GM12864 (cell line): ENCODE measurements around the gene DNER.

Experiments used
- DNase-seq: peaks from one replicate; pipeline ENCODE4 v3.0.0-alpha.2; 2011; ENCODE audit warnings: low read depth
- H3K4me3 ChIP-seq: 2 replicates; pipeline ENCODE4 v1.5.1; 2011; ENCODE audit warnings: mild to moderate bottlenecking, low read depth, low read length, control low read depth
- CTCF ChIP-seq: IDR thresholded peaks from 2 replicates; pipeline ENCODE4 v1.5.1; 2011; ENCODE audit warnings: low read depth, mild to moderate bottlenecking, moderate library complexity, low read length, control low read depth, inconsistent platforms; ENCODE audit errors: missing control alignments

Gene DNER

DNA sequence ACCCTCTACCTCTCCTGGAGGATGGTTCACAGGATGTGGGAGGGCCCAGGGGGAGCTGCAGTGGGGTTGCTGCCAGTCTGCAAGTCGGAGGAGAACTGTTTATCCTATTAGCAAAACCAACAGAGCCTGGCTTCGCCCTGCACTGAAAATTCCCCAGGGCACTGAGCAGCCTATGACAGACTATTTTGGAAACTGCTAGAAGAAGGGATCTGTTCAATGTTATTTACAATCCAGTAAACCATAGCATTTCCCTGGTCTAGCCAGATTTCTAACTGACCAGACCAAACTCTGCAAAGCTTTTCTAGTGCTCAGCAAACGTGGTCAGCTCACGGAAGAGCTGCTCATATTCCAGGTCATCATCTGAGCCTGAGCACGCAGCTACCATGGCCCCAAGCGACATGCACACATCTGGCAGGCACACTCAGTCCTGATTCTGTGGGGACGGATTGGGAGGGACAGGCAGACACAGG is 378.4 kb downstream of the DNER start:
- no peak for DNase-seq
- no peak for TF ChIP-seq CTCF
- H3K4me3 ChIP-seq, result no peak overlapping the region

GRCh38 chr2:229335330-229335729 is 379.0 kb downstream of the DNER start:
- H3K4me3 ChIP-seq, result no peak overlapping the region
- TF ChIP-seq CTCF, result no peak
- DNase-seq, result no peak

GRCh38 chr2:229330952-229331351 is 383.4 kb downstream of the DNER start:
- H3K4me3 ChIP-seq, result no peak overlapping the region
- no peak for DNase-seq
- no peak for TF ChIP-seq CTCF

GRCh38 chr2:229319558-229319957 is 394.8 kb downstream of the DNER start:
- H3K4me3 ChIP-seq, result no peak overlapping the region
- DNase-seq, result no peak
- no peak for TF ChIP-seq CTCF

DNA sequence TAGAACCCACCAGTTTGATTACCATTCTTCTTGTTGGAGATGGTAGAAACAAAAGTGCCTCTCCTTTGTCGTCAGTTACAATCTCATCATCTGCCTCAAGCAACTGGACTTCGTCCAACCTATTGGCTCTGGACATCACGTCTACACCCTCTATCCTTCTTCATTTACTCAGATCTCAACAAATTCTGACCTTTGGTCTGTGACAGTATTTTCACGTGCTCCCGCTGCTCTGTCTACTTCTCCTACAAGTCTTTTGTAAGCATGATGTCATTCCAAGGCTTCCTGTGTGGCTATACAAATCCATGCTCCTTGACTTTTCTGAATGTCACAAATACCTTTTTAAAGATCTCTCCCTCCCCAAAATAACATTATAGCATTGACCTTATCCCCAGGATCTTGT is 400.2 kb downstream of the DNER start:
- no peak for TF ChIP-seq CTCF
- no peak overlapping the region for H3K4me3 ChIP-seq
- DNase-seq, result no peak

DNA sequence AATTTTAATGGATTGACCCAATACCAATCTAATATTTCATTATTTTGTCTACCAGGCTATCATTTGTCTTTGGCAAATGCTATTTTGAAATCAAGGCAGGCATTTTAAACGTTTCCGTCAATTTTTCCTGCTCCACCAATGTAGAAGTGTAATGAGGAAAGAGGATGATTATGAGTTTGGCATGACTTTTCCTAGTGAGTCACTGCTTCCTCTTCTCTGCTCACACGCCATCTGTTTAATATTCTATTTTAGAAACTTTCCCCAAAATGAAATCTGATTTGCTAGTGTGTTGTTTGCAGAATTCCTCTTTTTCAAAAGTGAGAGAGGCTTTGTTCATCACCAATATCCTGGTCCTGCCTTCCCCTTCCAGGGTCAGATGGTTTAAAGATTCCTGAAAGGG is 400.8 kb downstream of the DNER start:
- H3K4me3 ChIP-seq, result no peak overlapping the region
- no peak for DNase-seq
- TF ChIP-seq CTCF, result no peak
